HepG2 (cell line): ENCODE measurements around the gene LCLAT1. TPM values are rescaled to one million over a fixed set of nuclear protein-coding genes. Genes with fewer than 3 reads are reported as not detected.

Experiments
- AKAP8 ChIP-seq: sonication (generic); formaldehyde crosslinking; IDR thresholded peaks from 2 replicates; pipeline ENCODE4 v1.5.1; 2020; ENCODE audit warnings: mild to moderate bottlenecking, missing genetic modification reagents
- ARID3A ChIP-seq: IDR thresholded peaks from 2 replicates; pipeline ENCODE4 v1.6.1; 2012; ENCODE audit warnings: low read depth, low read length, improper control_type of control experiment
- BHLHE40 ChIP-seq: IDR thresholded peaks from 2 replicates; pipeline ENCODE4 v1.6.1; 2011; ENCODE audit warnings: low read length, improper control_type of control experiment
- CREB1 ChIP-seq, 2 experiments: fragments of 450-650 bp in 1 of 2; IDR thresholded peaks; 2 replicates each; pipeline ENCODE4 v1.6.1; 2016 to 2017; ENCODE audit warnings: control low read depth in 1 of 2, mild to moderate bottlenecking in 1 of 2, missing compliant biosample characterization in 1 of 2, missing genetic modification characterization in 1 of 2
- DR1 ChIP-seq: sonication (generic); formaldehyde crosslinking; IDR thresholded peaks from 2 replicates; pipeline ENCODE4 v1.8.0; 2021; ENCODE audit warnings: mild to moderate bottlenecking, missing genetic modification reagents, inconsistent platforms
- ELF3 ChIP-seq: IDR thresholded peaks from 2 replicates; pipeline ENCODE4 v1.6.1; 2016; ENCODE audit warnings: missing genetic modification reagents, missing compliant biosample characterization
- EP300 ChIP-seq, 3 experiments: sonication (generic) in 1 of 3; formaldehyde crosslinking in 1 of 3; IDR thresholded peaks; 2 replicates each; pipeline versions ENCODE4 v1.5.1 to v1.6.1; 2011 to 2020; ENCODE audit warnings: low read depth in 2 of 3, low read length in 2 of 3, borderline replicate concordance in 1 of 3, improper control_type of control experiment in 1 of 3, mild to moderate bottlenecking in 1 of 3, missing genetic modification reagents in 1 of 3, moderate library complexity in 1 of 3
- ESRRA ChIP-seq: sonication (generic); formaldehyde crosslinking; IDR thresholded peaks from 2 replicates; pipeline ENCODE4 v1.5.1; 2020; ENCODE audit warnings: mild to moderate bottlenecking, low read depth, missing genetic modification reagents
- FOXA3 ChIP-seq: IDR thresholded peaks from 2 replicates; pipeline ENCODE4 v1.6.1; 2016; ENCODE audit warnings: missing genetic modification reagents, missing compliant biosample characterization
- GABPA ChIP-seq, 2 experiments: IDR thresholded peaks; 2 replicates each; pipeline ENCODE4 v1.6.1; 2011 to 2016; ENCODE audit warnings: low read depth in 2 of 2, low read length in 1 of 2, missing biosample characterization in 1 of 2, missing genetic modification characterization in 1 of 2
- KMT2B ChIP-seq: IDR thresholded peaks from 2 replicates; pipeline ENCODE4 v1.6.1; 2016; ENCODE audit warnings: missing genetic modification reagents, missing compliant biosample characterization
- MLLT10 ChIP-seq: sonication (generic); formaldehyde crosslinking; IDR thresholded peaks from 2 replicates; pipeline ENCODE4 v1.4.0; 2020; ENCODE audit warnings: missing genetic modification reagents
- NFYC ChIP-seq: IDR thresholded peaks from 2 replicates; pipeline ENCODE4 v1.6.1; 2016; ENCODE audit warnings: missing genetic modification reagents, missing compliant biosample characterization
- POLR2A ChIP-seq, 2 experiments: IDR thresholded peaks; 2 replicates each; pipeline ENCODE4 v1.6.1; 2011; ENCODE audit warnings: low read depth in 2 of 2, low read length in 2 of 2, mild to moderate bottlenecking in 1 of 2, moderate library complexity in 1 of 2; ENCODE audit not compliant: insufficient read depth in 1 of 2
- RFXANK ChIP-seq: IDR thresholded peaks from 2 replicates; pipeline ENCODE4 v1.6.1; 2016
- SIX1 ChIP-seq: sonication (generic); formaldehyde crosslinking; IDR thresholded peaks from 2 replicates; pipeline ENCODE4 v1.4.0; 2020; ENCODE audit warnings: missing genetic modification reagents, borderline replicate concordance
- SOX13 ChIP-seq, 3 experiments: fragments of 450-650 bp in 1 of 3; sonication (generic) in 1 of 3; formaldehyde crosslinking in 1 of 3; IDR thresholded peaks in 2 of 3; conservative IDR thresholded peaks in 1 of 3; 2 replicates each; pipeline versions ENCODE4 v1.5.0 to v1.6.1; 2016 to 2020; ENCODE audit warnings: antibody characterized with exemption in 1 of 3, mild to moderate bottlenecking in 1 of 3, missing compliant biosample characterization in 1 of 3, missing genetic modification reagents in 1 of 3, moderate library complexity in 1 of 3
- SRF ChIP-seq: IDR thresholded peaks from 2 replicates; pipeline ENCODE4 v1.6.1; 2011; ENCODE audit warnings: mild to moderate bottlenecking, low read depth, low read length, moderate library complexity
- TEAD2 ChIP-seq: sonication (generic); formaldehyde crosslinking; IDR thresholded peaks from 2 replicates; pipeline ENCODE4 v1.9.0; 2021; ENCODE audit warnings: missing genetic modification reagents
- TSC22D2 ChIP-seq: sonication (generic); formaldehyde crosslinking; IDR thresholded peaks from 2 replicates; pipeline ENCODE4 v1.5.1; 2020; ENCODE audit warnings: missing genetic modification reagents, mild to moderate bottlenecking, borderline replicate concordance
- WIZ ChIP-seq: sonication (generic); formaldehyde crosslinking; IDR thresholded peaks from 2 replicates; pipeline ENCODE4 v1.5.1; 2020; ENCODE audit warnings: mild to moderate bottlenecking, missing genetic modification reagents
- ZMYM3 ChIP-seq: sonication (generic); formaldehyde crosslinking; IDR thresholded peaks from 2 replicates; pipeline ENCODE4 v1.5.1; 2020; ENCODE audit warnings: mild to moderate bottlenecking, missing genetic modification reagents
- ZNF275 ChIP-seq: sonication (generic); formaldehyde crosslinking; IDR thresholded peaks from 2 replicates; pipeline ENCODE4 v1.8.0; 2022; ENCODE audit warnings: missing genetic modification reagents, mild to moderate bottlenecking, inconsistent platforms, borderline replicate concordance
- ZNF337 ChIP-seq: sonication (generic); formaldehyde crosslinking; IDR thresholded peaks from 2 replicates; pipeline ENCODE4 v1.5.1; 2020; ENCODE audit warnings: missing genetic modification reagents, low read depth, mild to moderate bottlenecking, borderline replicate concordance
- ZNF704 ChIP-seq: sonication (generic); formaldehyde crosslinking; IDR thresholded peaks from 2 replicates; pipeline ENCODE4 v1.8.1; 2023; ENCODE audit warnings: mild to moderate bottlenecking, inconsistent platforms, moderate library complexity, missing genetic modification reagents, borderline replicate concordance
- ZNF773 ChIP-seq: sonication (generic); formaldehyde crosslinking; IDR thresholded peaks from 2 replicates; pipeline ENCODE4 v1.4.0; 2020; ENCODE audit warnings: missing genetic modification reagents, borderline replicate concordance
- polyA plus RNA-seq, 8 experiments: library from polyadenylated mRNA; depleted of rRNA in 3 of 8; stranded (reverse) in 7 of 8; unstranded in 1 of 8; fragments of >200 nt; fragmentation: Illumina TruSeq in 4 of 8; extraction: Trizol in 4 of 8; gene quantifications; 2 replicates each; pipeline versions ENCODE4 v1.2.1 to v1.2.3, GENCODE V29; 2011 to 2016; ENCODE audit warnings: low read depth in 4 of 8, missing spikeins in 1 of 8, mixed read lengths in 1 of 8; ENCODE audit not compliant: insufficient read depth in 1 of 8
- total RNA-seq, 5 experiments: library from RNA; depleted of rRNA; stranded (reverse); fragments of >200 nt; fragmentation: Illumina TruSeq; extraction: Trizol; gene quantifications; 2 replicates each; pipeline ENCODE4 v1.2.3, GENCODE V29; 2016; ENCODE audit warnings: low read depth in 1 of 5

LCLAT1 gene
- total and polyA plus RNA-seq, 2 of the 13 experiments (the other 11 are each of a cell fraction or from before 2014, with no cell fraction given): 18.0 to 28.0 TPM

GRCh38 chr2:30666266-30666874 lies 219.3 kb downstream of the LCLAT1 start (continued):
- TF ChIP-seq ZNF704 (CRISPR knock-in tag) (no peak), MLLT10 (CRISPR knock-in tag) (no peak), BHLHE40 (peak; percentile 17; the same call in 1 of the 2 replicates), TEAD2 (CRISPR knock-in tag) (no peak), EP300 (IDR thresholded peaks at IDR 0.05; ENCODE audit: low read depth in 2 of 2, low read length in 2 of 2) (peak in 1 of 2 experiments; percentile 25; a peak in 1 of 4 replicates), EP300 (CRISPR knock-in tag; IDR thresholded peaks at IDR 0.05; ENCODE audit: borderline replicate concordance) (no peak), TSC22D2 (no peak), FOXA3 (CRISPR knock-in tag) (peak; percentile 26), RFXANK (no peak), SRF (peak; percentile 93), CREB1 (IDR thresholded peaks at IDR 0.05) (no peak), CREB1 (CRISPR knock-in tag; IDR thresholded peaks at IDR 0.05) (peak; percentile 34; the same call in 1 of the 2 replicates), SIX1 (no peak), NFYC (peak; percentile 43; the same call in 1 of the 2 replicates), ELF3 (CRISPR knock-in tag) (no peak), ARID3A (peak; percentile 58; the same call in 1 of the 2 replicates), ESRRA (CRISPR knock-in tag) (no peak), ZNF773 (CRISPR knock-in tag) (no peak), KMT2B (CRISPR knock-in tag) (no peak), ZMYM3 (CRISPR knock-in tag) (no peak), GABPA (IDR thresholded peaks at IDR 0.05; ENCODE audit: low read depth, low read length) (no peak), GABPA (CRISPR knock-in tag; IDR thresholded peaks at IDR 0.05; ENCODE audit: low read depth) (peak; percentile 76), ZNF337 (no peak), AKAP8 (CRISPR knock-in tag) (no peak), ZNF275 (CRISPR knock-in tag) (no peak), DR1 (CRISPR knock-in tag) (no peak), POLR2A (IDR thresholded peaks at IDR 0.05; ENCODE audit: insufficient read depth in 1 of 2, low read depth in 2 of 2, low read length in 2 of 2) (no peak), WIZ (no peak), SOX13 (IDR thresholded peaks at IDR 0.05) (no peak), SOX13 (CRISPR knock-in tag; conservative IDR thresholded peaks at IDR 0.05 in 1 of 2, IDR thresholded peaks at IDR 0.05 in 1 of 2) (no peak)
